HEK293 (cell line): ENCODE data around the gene ELL2.

ENCODE experiments used
- CTCF ChIA-PET: fragments of 350-600 bp; formaldehyde crosslinking; extraction: SDS; loops from one replicate; lab custom pipeline; 2021; ENCODE audit warnings: antibody characterized with exemption; lab: Yijun Ruan, JAX
- POLR2A ChIA-PET: fragments of 300-600 bp; formaldehyde crosslinking; extraction: SDS; loops from one replicate; lab custom pipeline; 2020; ENCODE audit warnings: antibody characterized with exemption, inconsistent platforms; lab: Yijun Ruan, JAX
- H3K27ac ChIP-seq: fragments of 200-500 bp; sonication (Bioruptor generic); 2 replicates; pipeline ENCODE4 v1.5.1; 2014; ENCODE audit warnings: low read depth, low read length, control low read depth, inconsistent platforms; ENCODE audit errors: extremely low read depth
- H3K36me3 ChIP-seq, 2 experiments: fragments of 200-500 bp in 1 of 2; sonication (Bioruptor generic) in 1 of 2; 1 replicate in 1 of 2; 2 replicates in 1 of 2; pipeline ENCODE4 v1.5.1; 2014 to 2017; ENCODE audit warnings: inconsistent platforms in 2 of 2, low read length in 2 of 2; ENCODE audit not compliant: control insufficient read depth in 2 of 2, insufficient read depth in 1 of 2
- H3K4me1 ChIP-seq: fragments of 200-500 bp; sonication (Bioruptor generic); 2 replicates; pipeline ENCODE4 v1.5.1; 2014; ENCODE audit warnings: mild to moderate bottlenecking, low read length, inconsistent platforms; ENCODE audit not compliant: control insufficient read depth, insufficient read depth
- H3K4me3 ChIP-seq: 2 replicates; pipeline ENCODE4 v1.5.1; 2011; ENCODE audit warnings: low read depth, mild to moderate bottlenecking, control low read depth, low read length, moderate library complexity
- H3K9me3 ChIP-seq: fragments of 200-500 bp; sonication (Bioruptor generic); 2 replicates; pipeline ENCODE4 v1.5.1; 2014; ENCODE audit warnings: low read depth, low read length, inconsistent platforms; ENCODE audit not compliant: control insufficient read depth, insufficient read depth
- CTCF ChIP-seq: fragments of 450-650 bp; formaldehyde crosslinking; IDR thresholded peaks from 2 replicates; pipeline ENCODE4 v1.5.1; 2016; ENCODE audit warnings: missing biosample characterization, missing genetic modification characterization
- EGR2 ChIP-seq: fragments of 450-650 bp; formaldehyde crosslinking; IDR thresholded peaks from 2 replicates; pipeline ENCODE4 v1.5.1; 2016; ENCODE audit warnings: low read depth, missing biosample characterization, missing genetic modification characterization
- SCRT1 ChIP-seq: fragments of 450-650 bp; formaldehyde crosslinking; IDR thresholded peaks from 2 replicates; pipeline ENCODE4 v1.5.1; 2016; ENCODE audit warnings: missing biosample characterization, missing genetic modification characterization, borderline replicate concordance
- SCRT2 ChIP-seq: fragments of 450-650 bp; formaldehyde crosslinking; IDR thresholded peaks from 2 replicates; pipeline ENCODE4 v1.5.1; 2016; ENCODE audit warnings: missing biosample characterization, missing genetic modification characterization
- ZBTB17 ChIP-seq: fragments of 450-650 bp; formaldehyde crosslinking; IDR thresholded peaks from 2 replicates; pipeline ENCODE4 v1.5.1; 2016; ENCODE audit warnings: missing biosample characterization, missing genetic modification characterization
- ZBTB44 ChIP-seq: fragments of 450-650 bp; IDR thresholded peaks from 2 replicates; pipeline ENCODE4 v1.5.1; 2018; ENCODE audit warnings: missing biosample characterization, mild to moderate bottlenecking, missing genetic modification characterization
- ZBTB49 ChIP-seq: fragments of 450-650 bp; formaldehyde crosslinking; IDR thresholded peaks from 2 replicates; pipeline ENCODE4 v1.5.1; 2016; ENCODE audit warnings: missing biosample characterization, missing genetic modification characterization, low read depth
- ZNF274 ChIP-seq, 2 experiments: fragments of 200-500 bp in 1 of 2; fragments of 450-650 bp in 1 of 2; sonication (Bioruptor generic) in 1 of 2; formaldehyde crosslinking in 1 of 2; IDR thresholded peaks; 2 replicates each; pipeline versions ENCODE4 v1.5.1 to v1.6.1; 2014 to 2016; ENCODE audit warnings: borderline replicate concordance in 1 of 2, inconsistent platforms in 1 of 2, low read length in 1 of 2, missing biosample characterization in 1 of 2, missing genetic modification characterization in 1 of 2
- ZNF366 ChIP-seq: fragments of 450-650 bp; formaldehyde crosslinking; conservative IDR thresholded peaks from 2 replicates; pipeline ENCODE4 v1.5.1; 2016; ENCODE audit warnings: missing biosample characterization, missing genetic modification characterization
- ZNF501 ChIP-seq: fragments of 450-650 bp; formaldehyde crosslinking; IDR thresholded peaks from 2 replicates; pipeline ENCODE4 v1.5.1; 2016; ENCODE audit warnings: missing biosample characterization, missing genetic modification characterization
- ZNF555 ChIP-seq: fragments of 450-650 bp; formaldehyde crosslinking; conservative IDR thresholded peaks from 2 replicates; pipeline ENCODE4 v1.5.1; 2017; ENCODE audit warnings: missing biosample characterization, mild to moderate bottlenecking, missing genetic modification characterization, inconsistent platforms
- ZNF843 ChIP-seq: fragments of 450-650 bp; formaldehyde crosslinking; IDR thresholded peaks from 2 replicates; pipeline ENCODE4 v1.5.1; 2016; ENCODE audit warnings: missing biosample characterization, missing genetic modification characterization
- TF ChIP-seq, protein P1 (sequence below): fragments of 450-650 bp; formaldehyde crosslinking; IDR thresholded peaks from 2 replicates; pipeline ENCODE4 v1.5.1; 2016; ENCODE audit warnings: missing biosample characterization, missing genetic modification characterization
- TF ChIP-seq, protein P2 (sequence below): fragments of 450-650 bp; formaldehyde crosslinking; IDR thresholded peaks from 2 replicates; pipeline ENCODE4 v1.5.1; 2017; ENCODE audit warnings: missing biosample characterization, missing genetic modification characterization

Gene ELL2

GRCh38 chr5:95836544-95836943 lies 125.1 kb downstream of the ELL2 start:
- POLR2A ChIA-PET, result no interaction called here
- CTCF ChIA-PET, result interaction anchor here (0.6 to 3.6 kb wide), 6 partner anchors 11 to 511 kb away, joined by 3 to 22 read pairs (median 4); no protein-coding TSS in a partner anchor
- Histone ChIP-seq H3K36me3 (no peaks in the 10 kb centered on the region; a peak in 1 of 3 replicates), H3K4me1 (peaks cover 7% of the 10 kb centered on the region), H3K27ac (no peak overlapping the region), H3K9me3 (no peaks in the 10 kb centered on the region), H3K4me3 (no peak overlapping the region)
- TF ChIP-seq ZNF274 (IDR thresholded peaks at IDR 0.05; ENCODE audit: low read length), result no peak
- no peak for TF ChIP-seq ZNF274 (tag by site-specific recombination; IDR thresholded peaks at IDR 0.05; ENCODE audit: borderline replicate concordance)
- no peak for TF ChIP-seq ZNF555 (tag by site-specific recombination)
- TF ChIP-seq ZBTB49, result no peak
- TF ChIP-seq CTCF (tag by site-specific recombination), result no peak

GRCh38 chr5:95835682-95836385 lies 125.8 kb downstream of the ELL2 start:
- no peak overlapping the region for H3K4me3 ChIP-seq
- peaks cover 7% of the 10 kb centered on the region for H3K4me1 ChIP-seq
- POLR2A ChIA-PET, result interaction anchor here (2.1 kb wide), 1 partner anchor 13 kb away, joined by 31 read pairs; the partner anchor contains the start of gene GLRX

More at GRCh38 chr5:95835682-95836385, 125.8 kb downstream of the ELL2 start:
- Histone ChIP-seq H3K36me3 (no peaks in the 10 kb centered on the region; a peak in 1 of 3 replicates), H3K9me3 (no peaks in the 10 kb centered on the region), H3K27ac (no peak overlapping the region)
- TF ChIP-seq ZBTB44 (no peak), ZNF366 (tag by site-specific recombination) (peak; percentile 48), SCRT1 (tag by site-specific recombination) (peak; percentile 69; the same call in 1 of the 2 replicates), ZNF843 (tag by site-specific recombination) (no peak), ZBTB17 (tag by site-specific recombination) (0 out of 2 replicates have a peak, but pooled peaks have one; percentile 34), ZNF501 (tag by site-specific recombination) (no peak), SCRT2 (tag by site-specific recombination) (peak; percentile 90), EGR2 (tag by site-specific recombination) (no peak)
- TF ChIP-seq, protein P1, sequence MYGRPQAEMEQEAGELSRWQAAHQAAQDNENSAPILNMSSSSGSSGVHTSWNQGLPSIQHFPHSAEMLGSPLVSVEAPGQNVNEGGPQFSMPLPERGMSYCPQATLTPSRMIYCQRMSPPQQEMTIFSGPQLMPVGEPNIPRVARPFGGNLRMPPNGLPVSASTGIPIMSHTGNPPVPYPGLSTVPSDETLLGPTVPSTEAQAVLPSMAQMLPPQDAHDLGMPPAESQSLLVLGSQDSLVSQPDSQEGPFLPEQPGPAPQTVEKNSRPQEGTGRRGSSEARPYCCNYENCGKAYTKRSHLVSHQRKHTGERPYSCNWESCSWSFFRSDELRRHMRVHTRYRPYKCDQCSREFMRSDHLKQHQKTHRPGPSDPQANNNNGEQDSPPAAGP (tag by site-specific recombination), result no peak
- TF ChIP-seq, protein P2, sequence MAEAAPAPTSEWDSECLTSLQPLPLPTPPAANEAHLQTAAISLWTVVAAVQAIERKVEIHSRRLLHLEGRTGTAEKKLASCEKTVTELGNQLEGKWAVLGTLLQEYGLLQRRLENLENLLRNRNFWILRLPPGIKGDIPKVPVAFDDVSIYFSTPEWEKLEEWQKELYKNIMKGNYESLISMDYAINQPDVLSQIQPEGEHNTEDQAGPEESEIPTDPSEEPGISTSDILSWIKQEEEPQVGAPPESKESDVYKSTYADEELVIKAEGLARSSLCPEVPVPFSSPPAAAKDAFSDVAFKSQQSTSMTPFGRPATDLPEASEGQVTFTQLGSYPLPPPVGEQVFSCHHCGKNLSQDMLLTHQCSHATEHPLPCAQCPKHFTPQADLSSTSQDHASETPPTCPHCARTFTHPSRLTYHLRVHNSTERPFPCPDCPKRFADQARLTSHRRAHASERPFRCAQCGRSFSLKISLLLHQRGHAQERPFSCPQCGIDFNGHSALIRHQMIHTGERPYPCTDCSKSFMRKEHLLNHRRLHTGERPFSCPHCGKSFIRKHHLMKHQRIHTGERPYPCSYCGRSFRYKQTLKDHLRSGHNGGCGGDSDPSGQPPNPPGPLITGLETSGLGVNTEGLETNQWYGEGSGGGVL, result peak; percentile 34; the same call in 1 of the 2 replicates
- CTCF ChIA-PET, result interaction anchor here (0.7 to 3.6 kb wide), 7 partner anchors 12 to 191 kb away, joined by 3 to 22 read pairs (median 4); no protein-coding TSS in a partner anchor
